GM18519 (cell line): ENCODE data around the gene LRMDA.

Source experiments
- ATAC-seq: cut with Tn5 transposase; IDR thresholded peaks from one replicate; pipeline ENCODE4 v1.9.1; 2021; ENCODE audit warnings: mild to moderate bottlenecking, moderate library complexity; ENCODE audit not compliant: unreplicated experiment, low FRiP score

LRMDA gene

GRCh38 chr10:75568450-75569130 is 137.2 kb downstream of the LRMDA start:
- no peak for ATAC-seq

- ATAC-seq: no peak
Measured at GRCh38 chr10:75569506-75569905, 138.1 kb downstream of the LRMDA start.

- ATAC-seq: no peak
Measured at GRCh38 chr10:75572478-75572877, 141.1 kb downstream of the LRMDA start.

GRCh38 chr10:75575940-75576339 is 144.5 kb downstream of the LRMDA start:
- no peak for ATAC-seq

- ATAC-seq: no peak
Measured at GRCh38 chr10:75582102-75582501, 150.7 kb downstream of the LRMDA start.

- ATAC-seq: no peak
Measured at GRCh38 chr10:75585294-75585693, 153.9 kb downstream of the LRMDA start.

GRCh38 chr10:75586814-75587213 is 155.4 kb downstream of the LRMDA start:
- ATAC-seq: no peak

GRCh38 chr10:75588031-75588430 is 156.6 kb downstream of the LRMDA start:
- no peak for ATAC-seq

- no peak for ATAC-seq
Measured at GRCh38 chr10:75589895-75590654, 158.7 kb downstream of the LRMDA start.

GRCh38 chr10:75592151-75592787 is 160.8 kb downstream of the LRMDA start:
- no peak for ATAC-seq

GRCh38 chr10:75592791-75593643 is 161.6 kb downstream of the LRMDA start:
- no peak for ATAC-seq

GRCh38 chr10:75593692-75594556 is 162.5 kb downstream of the LRMDA start:
- no peak for ATAC-seq

- ATAC-seq: no peak
Measured at GRCh38 chr10:75596930-75597620, 165.7 kb downstream of the LRMDA start.

GRCh38 chr10:75597773-75598440 is 166.5 kb downstream of the LRMDA start:
- no peak for ATAC-seq

GRCh38 chr10:75598998-75599397 is 167.6 kb downstream of the LRMDA start:
- no peak for ATAC-seq

GRCh38 chr10:75599875-75600648 is 168.6 kb downstream of the LRMDA start:
- no peak for ATAC-seq

GRCh38 chr10:75600833-75601232 is 169.4 kb downstream of the LRMDA start:
- no peak for ATAC-seq

GRCh38 chr10:75602341-75602740 is 170.9 kb downstream of the LRMDA start:
- no peak for ATAC-seq
